ENCODE data around the gene CITED4.

- no peak for TF ChIP-seq CTCF (IDR thresholded peaks at IDR 0.05; ENCODE audit: extremely low read depth in 1 of 2, insufficient read depth in 1 of 2, low read depth in 1 of 2, low read length in 2 of 2)
- no peak for TF ChIP-seq POLR2A (IDR thresholded peaks at IDR 0.05; ENCODE audit: low read depth, low read length)
- no peak for TF ChIP-seq MYC (IDR thresholded peaks at IDR 0.05; ENCODE audit: low read depth, low read length)
- no peak for TF ChIP-seq EZH2 (IDR thresholded peaks at IDR 0.05; ENCODE audit: borderline replicate concordance, low read depth, low read length, severe bottlenecking)
- TF ChIP-seq POLR2AphosphoS5 (IDR thresholded peaks at IDR 0.05; ENCODE audit: insufficient read depth, low read depth, low read length): no peak
- no peak for TF ChIP-seq FOS (IDR thresholded peaks at IDR 0.05; ENCODE audit: borderline replicate concordance, insufficient read depth, low read length)
- TF ChIP-seq, protein P1, sequence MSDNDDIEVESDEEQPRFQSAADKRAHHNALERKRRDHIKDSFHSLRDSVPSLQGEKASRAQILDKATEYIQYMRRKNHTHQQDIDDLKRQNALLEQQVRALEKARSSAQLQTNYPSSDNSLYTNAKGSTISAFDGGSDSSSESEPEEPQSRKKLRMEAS (IDR thresholded peaks at IDR 0.05; ENCODE audit: insufficient read depth, insufficient read length): no peak
- no peak for TF ChIP-seq JUN (IDR thresholded peaks at IDR 0.05; ENCODE audit: borderline replicate concordance, insufficient read depth, insufficient read length, low read depth)
These were observed 32.3 kb upstream of the CITED4 start for GRCh38 chr1:40894455-40894854.
